Measurements from ENCODE around the gene TMEFF2. TPM values are rescaled to one million over a fixed set of nuclear protein-coding genes. Genes with fewer than 3 reads are reported as not detected.

Gene TMEFF2
- polyA plus RNA-seq, 1 donor from 2014 or later = not detected

- Mint-ChIP-seq H3K9me3 (peaks cover 0 to 3% (median 0%) of the 10 kb centered on the region in 3 donors), H3K36me3 (no peaks in the 10 kb centered on the region), H3K27me3 (peaks cover 3% of the 10 kb centered on the region), H3K4me3 (no peak overlapping the region), H3K4me1 (no peaks in the 10 kb centered on the region), H3K27ac (no peak overlapping the region)
These were observed 287.6 kb downstream of the TMEFF2 start for GRCh38 chr2:191907091-191907490.

GRCh38 chr2:191905336-191905735 lies 289.4 kb downstream of the TMEFF2 start:
- Mint-ChIP-seq H3K27ac (no peak overlapping the region), H3K4me1 (no peaks in the 10 kb centered on the region), H3K27me3 (peaks cover 2% of the 10 kb centered on the region), H3K4me3 (no peak overlapping the region), H3K36me3 (no peaks in the 10 kb centered on the region), H3K9me3 (peaks cover 0 to 4% (median 0%) of the 10 kb centered on the region in 3 donors)

GRCh38 chr2:191901031-191901430 lies 293.7 kb downstream of the TMEFF2 start:
- no peak overlapping the region for H3K27ac Mint-ChIP-seq
- H3K9me3 Mint-ChIP-seq = peaks cover 0 to 5% (median 0%) of the 10 kb centered on the region in 3 donors
- no peaks in the 10 kb centered on the region for H3K4me1 Mint-ChIP-seq

GRCh38 chr2:191899410-191899809 lies 295.3 kb downstream of the TMEFF2 start:
- Mint-ChIP-seq H3K4me1 (no peaks in the 10 kb centered on the region), H3K9me3 (peaks cover 0 to 5% (median 0%) of the 10 kb centered on the region in 3 donors), H3K27me3 (peaks cover 5% of the 10 kb centered on the region), H3K27ac (no peak overlapping the region), H3K36me3 (no peaks in the 10 kb centered on the region), H3K4me3 (no peak overlapping the region)

More at GRCh38 chr2:191901031-191901430, 293.7 kb downstream of the TMEFF2 start:
- Mint-ChIP-seq H3K4me3 (no peak overlapping the region), H3K27me3 (peaks cover 5% of the 10 kb centered on the region), H3K36me3 (no peaks in the 10 kb centered on the region)

Measured in IgD-negative memory B cell (primary cell).